Measurements from ENCODE around the gene ERP29. TPM values are rescaled to one million over a fixed set of nuclear protein-coding genes. Genes with fewer than 3 reads are reported as not detected.

Gene ERP29
- total and polyA plus RNA-seq, 2 donors (not counting 1 experiment from before 2014, with no cell fraction given), result 110 to 128 TPM

DNA sequence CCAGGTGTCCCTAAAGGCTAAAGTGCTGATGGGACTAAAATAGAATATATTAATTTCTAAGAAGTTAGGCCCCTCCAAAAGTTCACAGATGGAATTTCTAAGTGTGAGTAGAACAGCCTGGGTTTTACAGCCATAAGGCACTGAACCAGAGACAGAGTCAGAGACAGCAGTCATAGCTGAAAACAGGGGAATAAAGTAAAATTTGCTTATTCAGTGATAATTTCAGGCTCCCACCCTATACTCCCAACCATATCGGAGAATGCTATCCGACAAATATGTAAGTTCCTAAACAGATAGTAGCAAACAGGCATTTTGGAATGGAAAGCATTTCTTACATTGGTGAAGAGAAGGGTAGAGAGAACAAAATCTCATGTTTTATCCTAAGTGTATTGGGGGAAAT is 50.0 kb downstream of the ERP29 start:
- TF ChIP-seq EZH2 (IDR thresholded peaks at IDR 0.05; ENCODE audit: low read length, missing control alignments) (no peak), CTCF (conservative IDR thresholded peaks at IDR 0.05 in 1 of 2, IDR thresholded peaks at IDR 0.05 in 1 of 2; ENCODE audit: low read depth in 1 of 2, low read length in 2 of 2) (no peak)

DNA sequence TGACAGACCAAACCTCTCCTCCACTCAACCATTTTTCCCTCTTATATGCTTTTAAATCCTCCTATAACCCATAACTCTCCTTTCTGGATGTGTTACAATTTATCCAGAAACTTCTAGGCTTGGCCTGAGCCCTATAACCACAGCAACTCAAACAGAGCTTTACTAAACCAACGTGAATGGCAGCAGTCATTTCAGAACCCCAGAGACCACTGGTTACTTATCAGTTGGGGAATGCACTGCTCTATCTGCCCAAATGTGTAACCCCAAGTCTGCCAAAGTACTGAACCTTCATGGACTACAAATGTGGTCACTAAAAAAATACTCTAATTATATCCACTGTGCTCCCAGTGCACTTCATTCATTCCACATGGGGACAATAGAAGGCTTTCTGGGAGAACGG is 53.3 kb downstream of the ERP29 start:
- H3K27me3 ChIP-seq (ENCODE audit: control insufficient read depth, insufficient read depth, low read length), result no peaks in the 10 kb centered on the region
- H3K4me1 ChIP-seq (ENCODE audit: control insufficient read depth, extremely low read depth, insufficient read depth, low read length), result no peaks in the 10 kb centered on the region
- no peaks in the 10 kb centered on the region for H3K9me3 ChIP-seq (ENCODE audit: control insufficient read depth, insufficient read depth, low read depth, low read length)
- H3K4me3 ChIP-seq (replicated peaks in 1 of 4; ENCODE audit: control extremely low read depth in 1 of 4, insufficient read depth in 1 of 4, low read depth in 3 of 4, low read length in 4 of 4), result no peak overlapping the region
- H3K27ac ChIP-seq (ENCODE audit: insufficient read depth, low read length), result no peak overlapping the region
- no peaks in the 10 kb centered on the region for H4K20me1 ChIP-seq (ENCODE audit: control insufficient read depth, extremely low read depth, insufficient read depth, low read length)
- no peaks in the 10 kb centered on the region for H3K79me2 ChIP-seq (ENCODE audit: control insufficient read depth, insufficient read depth, low read length)
- H3K4me2 ChIP-seq (ENCODE audit: extremely low read depth, insufficient read depth, low read length), result no peak overlapping the region
- H2AFZ ChIP-seq (ENCODE audit: low read length), result no peak overlapping the region
- TF ChIP-seq EZH2 (IDR thresholded peaks at IDR 0.05; ENCODE audit: low read length, missing control alignments) (no peak), CTCF (conservative IDR thresholded peaks at IDR 0.05 in 1 of 2, IDR thresholded peaks at IDR 0.05 in 1 of 2; ENCODE audit: low read depth in 1 of 2, low read length in 2 of 2) (no peak)
- no peak for DNase-seq (ENCODE audit: low read depth in 2 of 2)
- H3K36me3 ChIP-seq (ENCODE audit: control insufficient read depth, insufficient read depth, low read length), result peaks cover 11% of the 10 kb centered on the region
- no peak overlapping the region for H3K9ac ChIP-seq (ENCODE audit: insufficient read depth, low read length)

More for the DNA sequence above, 50.0 kb downstream of the ERP29 start:
- H3K4me1 ChIP-seq (ENCODE audit: control insufficient read depth, extremely low read depth, insufficient read depth, low read length), result no peaks in the 10 kb centered on the region
- H3K4me2 ChIP-seq (ENCODE audit: extremely low read depth, insufficient read depth, low read length), result no peak overlapping the region
- H3K27ac ChIP-seq (ENCODE audit: insufficient read depth, low read length), result no peak overlapping the region
- H4K20me1 ChIP-seq (ENCODE audit: control insufficient read depth, extremely low read depth, insufficient read depth, low read length), result no peaks in the 10 kb centered on the region
- no peak overlapping the region for H2AFZ ChIP-seq (ENCODE audit: low read length)
- DNase-seq (ENCODE audit: low read depth in 2 of 2), result no peak
- no peaks in the 10 kb centered on the region for H3K27me3 ChIP-seq (ENCODE audit: control insufficient read depth, insufficient read depth, low read length)
- H3K79me2 ChIP-seq (ENCODE audit: control insufficient read depth, insufficient read depth, low read length), result no peaks in the 10 kb centered on the region
- no peak overlapping the region for H3K4me3 ChIP-seq (replicated peaks in 1 of 4; ENCODE audit: control extremely low read depth in 1 of 4, insufficient read depth in 1 of 4, low read depth in 3 of 4, low read length in 4 of 4)
- H3K9ac ChIP-seq (ENCODE audit: insufficient read depth, low read length), result no peak overlapping the region
- H3K9me3 ChIP-seq (ENCODE audit: control insufficient read depth, insufficient read depth, low read depth, low read length), result no peaks in the 10 kb centered on the region
- peaks cover 16% of the 10 kb centered on the region for H3K36me3 ChIP-seq (ENCODE audit: control insufficient read depth, insufficient read depth, low read length)

Other genes starting within 250 kb of the ERP29 start
- gene ALDH2, start 246.5 kb upstream of the ERP29 start, total RNA-seq, result 43.4 and 53.7 TPM in 2 replicates
- gene ALDH2, start 246.5 kb upstream of the ERP29 start, polyA plus RNA-seq, result 27.2 and 27.7 TPM in 2 replicates
- gene MAPKAPK5, start 171.2 kb upstream of the ERP29 start, total RNA-seq, result 19.5 and 26.8 TPM in 2 replicates
- 34.6 and 36.9 TPM in 2 replicates for gene MAPKAPK5, start 171.2 kb upstream of the ERP29 start, polyA plus RNA-seq
- 12.3 and 21.8 TPM in 2 replicates for gene TMEM116, start 261 bp upstream of the ERP29 start, total RNA-seq
- gene TMEM116, start 261 bp upstream of the ERP29 start, polyA plus RNA-seq, result 7.8 and 8.7 TPM in 2 replicates
- gene NAA25, start 95.4 kb downstream of the ERP29 start, total RNA-seq, result 16.9 and 18.8 TPM in 2 replicates
- gene NAA25, start 95.4 kb downstream of the ERP29 start, polyA plus RNA-seq, result 17.9 and 19.4 TPM in 2 replicates
- gene TRAFD1, start 112.1 kb downstream of the ERP29 start, total RNA-seq, result 55.7 and 83.4 TPM in 2 replicates
- gene TRAFD1, start 112.1 kb downstream of the ERP29 start, polyA plus RNA-seq, result 42.5 and 43.3 TPM in 2 replicates

All from fibroblast of lung (primary cell).